Ishikawa (cell line): Measurements from ENCODE around the gene DGKQ.

Experiments used
- CEBPB ChIP-seq: IDR thresholded peaks from 2 replicates; pipeline ENCODE4 v1.6.1; 2012
- EGR1 ChIP-seq: IDR thresholded peaks from 2 replicates; pipeline ENCODE4 v1.6.1; 2012
- EP300 ChIP-seq: IDR thresholded peaks from 2 replicates; pipeline ENCODE4 v1.6.1; 2012; ENCODE audit warnings: borderline replicate concordance
- FOXM1 ChIP-seq: IDR thresholded peaks from 2 replicates; pipeline ENCODE4 v1.6.1; 2012; ENCODE audit warnings: low read depth, borderline replicate concordance
- NFIC ChIP-seq: IDR thresholded peaks from 2 replicates; pipeline ENCODE4 v1.6.1; 2012
- RAD21 ChIP-seq: IDR thresholded peaks from 2 replicates; pipeline ENCODE4 v1.6.1; 2012; ENCODE audit warnings: low read depth
- TAF1 ChIP-seq: IDR thresholded peaks from 2 replicates; pipeline ENCODE4 v1.6.1; 2012; ENCODE audit warnings: low read depth, mild to moderate bottlenecking
- TCF12 ChIP-seq: IDR thresholded peaks from 2 replicates; pipeline ENCODE4 v1.6.1; 2012; ENCODE audit warnings: low read depth
- TEAD4 ChIP-seq: IDR thresholded peaks from 2 replicates; pipeline ENCODE4 v1.6.1; 2012
- YY1 ChIP-seq: IDR thresholded peaks from 2 replicates; pipeline ENCODE4 v1.6.1; 2012; ENCODE audit warnings: low read depth
- ZBTB7A ChIP-seq: IDR thresholded peaks from 2 replicates; pipeline ENCODE4 v1.6.1; 2012; ENCODE audit warnings: low read depth
- TF ChIP-seq, protein P1 (sequence below): IDR thresholded peaks from 2 replicates; pipeline ENCODE4 v1.6.1; 2012; ENCODE audit warnings: low read depth, mild to moderate bottlenecking
- TF ChIP-seq, protein P2 (sequence below): IDR thresholded peaks from 2 replicates; pipeline ENCODE4 v1.6.1; 2012

DNA sequence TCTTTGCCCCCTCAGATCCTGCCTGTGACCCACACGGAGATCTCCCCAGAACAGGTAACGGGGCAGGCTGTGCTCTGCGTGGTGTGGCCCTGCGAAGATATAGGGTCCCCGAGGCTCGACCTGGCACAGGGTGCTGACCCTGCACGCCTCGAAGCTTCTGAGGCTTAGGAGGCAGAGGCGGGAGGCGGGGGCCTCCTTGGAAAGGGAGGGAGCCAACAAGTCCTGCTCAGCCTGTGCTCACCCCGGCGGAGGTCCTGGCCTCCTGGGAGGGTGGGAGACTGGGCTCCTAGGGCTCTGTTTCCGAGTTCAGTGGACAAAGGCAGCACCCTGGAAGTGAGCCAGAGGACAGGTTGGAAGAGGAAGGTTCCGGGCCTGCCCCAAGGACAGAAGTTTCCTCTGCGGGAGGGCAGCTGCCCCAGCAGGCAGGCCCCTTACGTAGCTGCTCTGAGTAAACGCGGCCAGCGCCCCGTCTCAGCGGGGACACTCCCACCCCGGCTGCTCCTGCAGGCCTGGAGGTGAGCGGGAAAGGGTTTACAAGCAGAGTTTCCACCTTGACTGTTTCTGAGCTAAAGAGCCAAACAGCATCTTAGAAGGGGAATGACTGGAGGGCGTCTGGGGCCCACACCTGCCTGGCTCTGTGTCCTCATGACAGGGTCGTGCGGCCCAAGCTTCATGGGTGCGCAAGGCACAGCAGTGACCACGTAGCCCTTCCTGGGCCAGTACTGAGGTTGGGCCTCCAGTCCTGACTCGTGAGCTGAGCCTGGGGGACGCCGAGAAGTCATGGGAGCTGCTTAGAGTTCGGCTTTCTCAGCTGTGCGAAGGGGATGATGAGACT, 25.1 kb downstream of the DGKQ start:
- TF ChIP-seq YY1 (no peak), EGR1 (no peak), EP300 (no peak), TEAD4 (no peak), RAD21 (no peak), ZBTB7A (no peak), FOXM1 (no peak), TCF12 (no peak), TAF1 (no peak), CEBPB (no peak), NFIC (no peak)
- TF ChIP-seq, protein P1, sequence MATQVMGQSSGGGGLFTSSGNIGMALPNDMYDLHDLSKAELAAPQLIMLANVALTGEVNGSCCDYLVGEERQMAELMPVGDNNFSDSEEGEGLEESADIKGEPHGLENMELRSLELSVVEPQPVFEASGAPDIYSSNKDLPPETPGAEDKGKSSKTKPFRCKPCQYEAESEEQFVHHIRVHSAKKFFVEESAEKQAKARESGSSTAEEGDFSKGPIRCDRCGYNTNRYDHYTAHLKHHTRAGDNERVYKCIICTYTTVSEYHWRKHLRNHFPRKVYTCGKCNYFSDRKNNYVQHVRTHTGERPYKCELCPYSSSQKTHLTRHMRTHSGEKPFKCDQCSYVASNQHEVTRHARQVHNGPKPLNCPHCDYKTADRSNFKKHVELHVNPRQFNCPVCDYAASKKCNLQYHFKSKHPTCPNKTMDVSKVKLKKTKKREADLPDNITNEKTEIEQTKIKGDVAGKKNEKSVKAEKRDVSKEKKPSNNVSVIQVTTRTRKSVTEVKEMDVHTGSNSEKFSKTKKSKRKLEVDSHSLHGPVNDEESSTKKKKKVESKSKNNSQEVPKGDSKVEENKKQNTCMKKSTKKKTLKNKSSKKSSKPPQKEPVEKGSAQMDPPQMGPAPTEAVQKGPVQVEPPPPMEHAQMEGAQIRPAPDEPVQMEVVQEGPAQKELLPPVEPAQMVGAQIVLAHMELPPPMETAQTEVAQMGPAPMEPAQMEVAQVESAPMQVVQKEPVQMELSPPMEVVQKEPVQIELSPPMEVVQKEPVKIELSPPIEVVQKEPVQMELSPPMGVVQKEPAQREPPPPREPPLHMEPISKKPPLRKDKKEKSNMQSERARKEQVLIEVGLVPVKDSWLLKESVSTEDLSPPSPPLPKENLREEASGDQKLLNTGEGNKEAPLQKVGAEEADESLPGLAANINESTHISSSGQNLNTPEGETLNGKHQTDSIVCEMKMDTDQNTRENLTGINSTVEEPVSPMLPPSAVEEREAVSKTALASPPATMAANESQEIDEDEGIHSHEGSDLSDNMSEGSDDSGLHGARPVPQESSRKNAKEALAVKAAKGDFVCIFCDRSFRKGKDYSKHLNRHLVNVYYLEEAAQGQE, result no peak
- TF ChIP-seq, protein P2, sequence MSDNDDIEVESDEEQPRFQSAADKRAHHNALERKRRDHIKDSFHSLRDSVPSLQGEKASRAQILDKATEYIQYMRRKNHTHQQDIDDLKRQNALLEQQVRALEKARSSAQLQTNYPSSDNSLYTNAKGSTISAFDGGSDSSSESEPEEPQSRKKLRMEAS, result no peak
